Psoas muscle (tissue), 8 donors: ENCODE results near the gene CLPSL2. TPM values are rescaled to one million over a fixed set of nuclear protein-coding genes. Genes with fewer than 3 reads are reported as not detected.

ENCODE experiments used
- ATAC-seq, 4 donors: fragments of 200-7000 bp; cut with Tn5 transposase; one replicate each; pipeline ENCODE4 v1.9.1; 2020; ENCODE audit warnings: moderate library complexity in 3 of 4, mild to moderate bottlenecking in 2 of 4
- DNase-seq, 2 donors: peaks; one replicate each; pipeline ENCODE4 v3.0.0-alpha.2; 2020
- H3K27ac ChIP-seq: fragments of 200-600 bp; one replicate; pipeline ENCODE4 v1.8.0; 2022
- H3K27me3 ChIP-seq, 3 donors: fragments of 200-600 bp in 1 of 3; one replicate each; pipeline versions ENCODE4 v1.6.1 to v1.8.0; 2013 to 2022; ENCODE audit warnings: low read length in 2 of 3, mild to moderate bottlenecking in 2 of 3, moderate library complexity in 1 of 3; ENCODE audit not compliant: insufficient read depth in 3 of 3
- H3K36me3 ChIP-seq, 2 donors: fragments of 200-600 bp in 1 of 2; one replicate each; pipeline versions ENCODE4 v1.6.1 to v1.8.0; 2013 to 2022; ENCODE audit warnings: low read depth in 1 of 2, mild to moderate bottlenecking in 1 of 2, moderate library complexity in 1 of 2; ENCODE audit not compliant: insufficient read depth in 1 of 2
- H3K4me1 ChIP-seq: fragments of 200-600 bp; one replicate; pipeline ENCODE4 v1.8.0; 2022
- H3K4me3 ChIP-seq: fragments of 200-600 bp; one replicate; pipeline ENCODE4 v1.8.0; 2022; ENCODE audit warnings: mild to moderate bottlenecking
- H3K9me3 ChIP-seq: fragments of 200-600 bp; one replicate; pipeline ENCODE4 v1.8.0; 2022
- WGBS, 3 donors: extraction: QIAGEN DNeasy Blood & Tissue Kit; methylation state at CpG; one replicate each; pipeline versions ENCODE4 v1.1.6 to v1.1.7; 2013; 5-methylcytosine and 5-hydroxymethylcytosine counted together
- intact Hi-C, 2 donors: fragments of 100-400 bp; cut with DNase I; formaldehyde crosslinking; loops; one replicate each; pipeline versions ENCODE4 v1.11.0 to v1.14.2; 2022
- polyA plus RNA-seq, 3 donors: library from polyadenylated mRNA; stranded (reverse); fragments of 200-250 nt; gene quantifications; one replicate each; pipeline ENCODE4 v1.2.3, GENCODE V29; 2013
- total RNA-seq, 4 donors: library from RNA; stranded (reverse); fragmentation: NEBNext Ultra II Directional in 2 of 4; extraction: Animal tissue kit (Norgen Biotek cat#: 25700) in 2 of 4; gene quantifications; one replicate each; pipeline versions ENCODE4 v1.2.1 to v1.2.4, GENCODE V29; 2021 to 2023
- TF ChIP-seq, protein P1 (sequence below): fragments of 200-600 bp; IDR thresholded peaks from one replicate; pipeline ENCODE4 v1.8.0; 2022; ENCODE audit warnings: antibody characterized with exemption
- donor health status: healthy with polysubstance abuse.
- donor health status: DM: no; HTN: no; CAD: no; lungs with moderate emphysema.
- donor health status: Bipolar disorder and iron deficiency.
- donor health status: healthy.
- donor health status: DM: yes; HTN: yes; CAD: no.
- donor health status: DM: no; HTN: no; CAD: no.
- donor health status: DM: no; HTN: no; CAD: no.
- donor health status: DM: yes; HTN: yes; CAD: no.

CLPSL2 gene
- total and polyA plus RNA-seq, 7 donors: not detected

DNA sequence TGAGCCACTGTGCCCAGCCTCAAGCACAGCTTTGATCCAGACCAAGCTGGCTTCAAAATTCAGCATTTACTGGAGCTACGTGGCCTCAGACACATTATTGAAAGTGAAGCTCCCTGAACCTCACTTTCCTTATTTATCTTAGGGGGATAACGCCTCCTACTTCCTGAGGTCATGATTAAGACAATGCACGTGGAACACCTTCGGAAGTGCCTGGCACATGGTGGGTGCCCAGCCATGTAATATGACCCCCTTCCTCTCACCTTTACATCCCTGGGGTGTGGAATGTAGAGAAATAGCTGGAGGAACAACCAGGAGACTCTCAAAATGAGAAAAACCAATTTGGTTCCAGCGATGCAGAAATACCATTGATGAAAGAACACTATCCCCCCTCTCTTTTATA is 22.3 kb downstream of the CLPSL2 start:
- 65 to 66% (median 65%) methylated on average over 5 of the region's 5 CpGs for WGBS, 3 donors
- Histone ChIP-seq H3K27ac (no peak overlapping the region), H3K4me3 (no peak overlapping the region), H3K36me3 (no peaks in the 10 kb centered on the region), H3K9me3 (no peaks in the 10 kb centered on the region), H3K27me3 (peaks cover 0 to 3% (median 2%) of the 10 kb centered on the region in 3 donors), H3K4me1 (no peaks in the 10 kb centered on the region)
- no peak for ATAC-seq
- TF ChIP-seq, protein P1, sequence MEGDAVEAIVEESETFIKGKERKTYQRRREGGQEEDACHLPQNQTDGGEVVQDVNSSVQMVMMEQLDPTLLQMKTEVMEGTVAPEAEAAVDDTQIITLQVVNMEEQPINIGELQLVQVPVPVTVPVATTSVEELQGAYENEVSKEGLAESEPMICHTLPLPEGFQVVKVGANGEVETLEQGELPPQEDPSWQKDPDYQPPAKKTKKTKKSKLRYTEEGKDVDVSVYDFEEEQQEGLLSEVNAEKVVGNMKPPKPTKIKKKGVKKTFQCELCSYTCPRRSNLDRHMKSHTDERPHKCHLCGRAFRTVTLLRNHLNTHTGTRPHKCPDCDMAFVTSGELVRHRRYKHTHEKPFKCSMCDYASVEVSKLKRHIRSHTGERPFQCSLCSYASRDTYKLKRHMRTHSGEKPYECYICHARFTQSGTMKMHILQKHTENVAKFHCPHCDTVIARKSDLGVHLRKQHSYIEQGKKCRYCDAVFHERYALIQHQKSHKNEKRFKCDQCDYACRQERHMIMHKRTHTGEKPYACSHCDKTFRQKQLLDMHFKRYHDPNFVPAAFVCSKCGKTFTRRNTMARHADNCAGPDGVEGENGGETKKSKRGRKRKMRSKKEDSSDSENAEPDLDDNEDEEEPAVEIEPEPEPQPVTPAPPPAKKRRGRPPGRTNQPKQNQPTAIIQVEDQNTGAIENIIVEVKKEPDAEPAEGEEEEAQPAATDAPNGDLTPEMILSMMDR: no peak
- intact Hi-C loops: no loop called here
- no peak for DNase-seq

DNA sequence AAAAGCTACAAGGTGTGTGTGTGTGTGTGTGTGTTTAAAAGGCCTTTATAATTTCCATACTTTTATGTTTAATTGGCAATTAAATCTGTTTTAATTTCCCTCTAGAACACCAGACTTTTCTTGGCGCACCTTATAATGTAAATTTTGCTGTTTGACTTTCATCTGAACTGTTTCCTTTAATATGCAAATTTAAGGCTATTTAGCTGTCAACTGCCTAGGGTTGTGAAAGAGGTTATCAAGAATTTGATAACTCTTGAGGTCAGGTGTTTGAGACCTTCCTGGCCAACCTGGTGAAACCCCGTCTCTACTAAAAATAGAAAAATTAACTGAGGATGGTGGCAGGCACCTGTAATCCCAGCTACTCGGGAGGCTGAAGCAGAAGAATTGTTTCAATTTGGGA is 24.8 kb downstream of the CLPSL2 start:
- TF ChIP-seq, protein P1: no peak
- Histone ChIP-seq H3K4me3 (no peak overlapping the region), H3K4me1 (no peaks in the 10 kb centered on the region), H3K36me3 (no peaks in the 10 kb centered on the region), H3K27me3 (peaks cover 0 to 26% (median 10%) of the 10 kb centered on the region in 3 donors), H3K9me3 (no peaks in the 10 kb centered on the region), H3K27ac (no peak overlapping the region)
- no peak for ATAC-seq
- no peak for DNase-seq
- WGBS, 3 donors: 65 to 72% (median 67%) methylated on average over 3 of the region's 3 CpGs
- intact Hi-C loops: no loop called here

DNA sequence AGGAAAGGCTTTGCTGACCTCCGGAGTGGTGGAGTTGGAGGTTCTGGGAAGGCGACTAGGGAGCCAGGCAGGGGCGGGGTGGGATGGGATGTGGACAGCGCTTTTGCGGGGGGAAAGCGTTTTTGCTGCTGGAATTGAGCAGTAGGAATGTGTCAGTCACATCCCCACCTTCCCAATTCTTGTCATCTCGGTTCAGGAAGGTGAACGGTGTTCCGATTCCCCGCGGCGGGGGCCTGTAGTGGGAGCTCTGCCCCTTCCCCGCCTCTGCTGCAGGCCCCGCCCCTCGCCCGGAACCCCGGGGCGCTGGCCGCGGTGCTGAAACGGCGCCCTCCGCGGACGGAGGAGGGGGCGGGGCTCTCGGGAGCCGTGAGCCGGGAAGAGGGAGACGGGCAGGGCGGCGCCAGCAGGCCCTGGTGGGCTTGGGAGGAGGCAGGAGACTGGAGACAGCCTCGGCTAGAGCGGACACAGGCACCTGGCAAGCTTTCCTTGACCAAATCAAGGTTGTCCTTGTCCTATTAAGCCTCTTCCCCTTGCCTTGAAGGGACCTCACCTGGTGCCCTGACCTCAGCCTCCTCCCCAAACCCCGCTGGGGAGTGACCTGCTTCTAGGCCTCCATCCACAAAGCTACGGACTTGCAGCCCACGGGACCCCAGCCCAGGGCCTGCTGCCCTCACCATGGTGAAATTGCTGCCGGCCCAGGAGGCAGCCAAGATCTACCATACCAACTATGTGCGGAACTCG is 28.8 kb downstream of the CLPSL2 start, which contains the start of gene LHFPL5:
LHFPL5 (plus strand) TSS at position 357 of the 741 bp plus-strand sequence; CDS start at position 676, 319 bp downstream.
- Histone ChIP-seq H3K4me1 (no peaks in the 10 kb centered on the region), H3K27ac (no peak within 1 kb of the TSS), H3K9me3 (no peaks in the 10 kb centered on the region), H3K4me3 (peak within 1 kb of the TSS; percentile 29), H3K36me3 (no peaks in the 10 kb centered on the region), H3K27me3 (peaks cover 0 to 47% (median 10%) of the 10 kb centered on the region in 3 donors)
- WGBS, 3 donors: 11 to 15% (median 13%) methylated on average over 32 to 40 of the region's 40 CpGs
- TF ChIP-seq, protein P1: no peak
- DNase-seq (peak; percentile 36 to 62), ATAC-seq (peak; percentile 46 to 88 (median 80))
- intact Hi-C loops: no loop called here

DNA sequence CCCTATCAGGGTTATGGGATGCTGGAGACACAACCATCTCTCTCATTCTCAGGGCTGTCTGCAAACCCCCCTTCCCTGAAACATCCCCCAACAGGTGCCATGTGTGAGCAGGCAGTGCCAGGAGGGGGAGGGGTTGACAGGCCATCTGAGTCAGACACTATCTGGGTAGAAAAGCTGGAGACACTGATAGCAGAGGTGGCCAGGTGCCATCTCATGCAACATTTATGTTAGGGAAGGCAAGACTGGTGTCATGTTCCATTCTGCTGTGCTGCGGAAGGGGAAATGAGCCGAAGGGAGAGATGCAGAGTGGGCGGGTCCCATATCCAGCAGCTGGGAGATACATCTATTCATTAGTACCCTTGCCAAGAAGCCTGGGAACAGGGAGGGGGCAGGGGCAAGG is 32.3 kb downstream of the CLPSL2 start:
- TF ChIP-seq, protein P1: no peak
- ATAC-seq: no peak
- intact Hi-C loops: no loop called here
- no peak for DNase-seq
- peaks cover 0 to 48% (median 8%) of the 10 kb centered on the region in 3 donors for H3K27me3 ChIP-seq
- H3K4me3 ChIP-seq: no peak overlapping the region
- no peak overlapping the region for H3K27ac ChIP-seq
- no peaks in the 10 kb centered on the region for H3K4me1 ChIP-seq
- no peaks in the 10 kb centered on the region for H3K9me3 ChIP-seq
- 12 to 25% (median 22%) methylated on average over 3 of the region's 3 CpGs for WGBS, 3 donors
- H3K36me3 ChIP-seq: no peaks in the 10 kb centered on the region
